HCT116 (cell line): ENCODE measurements around the gene TBC1D12. TPM values are rescaled to one million over a fixed set of nuclear protein-coding genes. Genes with fewer than 3 reads are reported as not detected.

ENCODE experiments used
- ATAC-seq: fragments of 200-7000 bp; cut with Tn5 transposase; 2 replicates; pipeline ENCODE4 v1.9.1; 2020; ENCODE audit warnings: mild to moderate bottlenecking, moderate library complexity
- BruUV-seq: library from RNA; stranded (reverse); fragments of 400-500 nt; replicated peaks from 2 replicates; lab custom pipeline; 2021; lab: Mats Ljungman, UMichigan
- CTCF ChIA-PET: fragments of 300-600 bp; sonication (Branson Sonifier 250); formaldehyde crosslinking; loops from one replicate; lab custom pipeline; 2021; ENCODE audit warnings: antibody characterized with exemption; lab: Charles Lee
- POLR2A ChIA-PET: fragments of 300-600, 350-600 bp; sonication (Branson Sonifier 250); formaldehyde crosslinking; loops from one replicate; lab custom pipeline; 2021; ENCODE audit warnings: antibody characterized with exemption; lab: Charles Lee
- RAD21 ChIA-PET, 2 experiments: fragments of 300-600 bp; sonication (Branson Sonifier 250); formaldehyde crosslinking; loops; one replicate each; lab custom pipeline; 2023; ENCODE audit warnings: low total read pairs in 2 of 2; ENCODE audit not compliant: uncharacterized antibody in 2 of 2, unreplicated experiment in 2 of 2, low non-redundant PET in 1 of 2; lab: Charles Lee
- DNase-seq: peaks from one replicate; pipeline ENCODE4 v3.0.0-alpha.2; 2010; ENCODE audit warnings: low read depth, low spot score
- H2AFZ ChIP-seq: fragments of 200-600 bp; shearing (Covaris generic), sonication (generic); 2 replicates; pipeline ENCODE4 v1.6.1; 2017; ENCODE audit warnings: low read depth, mixed run types, mixed read lengths, antibody characterized with exemption, low read length; ENCODE audit not compliant: poor library complexity, severe bottlenecking
- H3K27ac ChIP-seq: 2 replicates; pipeline ENCODE4 v1.5.1; 2012; ENCODE audit warnings: low read depth, low read length
- H3K27me3 ChIP-seq: fragments of 200-600 bp; sonication (generic); 2 replicates; pipeline ENCODE4 v1.6.1; 2016; ENCODE audit warnings: mixed run types, low read length, mixed read lengths; ENCODE audit not compliant: insufficient read depth
- H3K36me3 ChIP-seq, 2 experiments: fragments of 200-500 bp in 1 of 2; fragments of 200-600 bp in 1 of 2; sonication (Bioruptor generic) in 1 of 2; sonication (generic) in 1 of 2; 2 replicates each; pipeline versions ENCODE4 v1.5.1 to v1.6.1; 2014 to 2016; ENCODE audit warnings: low read length in 2 of 2, inconsistent platforms in 1 of 2, mixed read lengths in 1 of 2, mixed run types in 1 of 2; ENCODE audit not compliant: insufficient read depth in 2 of 2, control insufficient read depth in 1 of 2
- H3K4me1 ChIP-seq, 2 experiments: fragments of 200-600 bp in 1 of 2; sonication (generic) in 1 of 2; 2 replicates each; pipeline versions ENCODE4 v1.5.1 to v1.6.1; 2012 to 2017; ENCODE audit warnings: low read length in 2 of 2, inconsistent platforms in 1 of 2, mild to moderate bottlenecking in 1 of 2, mixed read lengths in 1 of 2, mixed run types in 1 of 2, moderate library complexity in 1 of 2; ENCODE audit not compliant: insufficient read depth in 2 of 2, control insufficient read depth in 1 of 2
- H3K4me2 ChIP-seq: fragments of 200-600 bp; sonication (generic); 2 replicates; pipeline ENCODE4 v1.6.1; 2017; ENCODE audit warnings: mixed run types, low read length, mixed read lengths
- H3K4me3 ChIP-seq, 2 experiments: fragments of 200-600 bp in 1 of 2; sonication (generic) in 1 of 2; replicated peaks in 1 of 2; 2 replicates each; pipeline ENCODE4 v1.5.1; 2011 to 2016; ENCODE audit warnings: low read length in 2 of 2, control low read depth in 1 of 2, low read depth in 1 of 2, mild to moderate bottlenecking in 1 of 2, mixed read lengths in 1 of 2, mixed run types in 1 of 2
- H3K79me2 ChIP-seq: fragments of 200-600 bp; sonication (generic); 2 replicates; pipeline ENCODE4 v1.6.1; 2017; ENCODE audit warnings: mild to moderate bottlenecking, mixed run types, low read length, moderate library complexity, mixed read lengths; ENCODE audit not compliant: insufficient read depth
- H3K9ac ChIP-seq: fragments of 200-600 bp; sonication (generic); 2 replicates; pipeline ENCODE4 v1.6.1; 2016; ENCODE audit warnings: low read length, mixed read lengths
- H3K9me2 ChIP-seq: fragments of 200-600 bp; sonication (generic), shearing (Covaris generic); 2 replicates; pipeline ENCODE4 v1.6.1; 2017; ENCODE audit warnings: mixed run types, mild to moderate bottlenecking, moderate library complexity; ENCODE audit not compliant: insufficient read depth
- H3K9me3 ChIP-seq, 2 experiments: fragments of 200-500 bp in 1 of 2; fragments of 200-600 bp in 1 of 2; sonication (Bioruptor generic) in 1 of 2; sonication (generic) in 1 of 2; 2 replicates each; pipeline ENCODE4 v1.6.1; 2014 to 2017; ENCODE audit warnings: low read length in 2 of 2, mixed read lengths in 2 of 2, inconsistent platforms in 1 of 2, low read depth in 1 of 2, mild to moderate bottlenecking in 1 of 2, mixed run types in 1 of 2, moderate library complexity in 1 of 2; ENCODE audit not compliant: control insufficient read depth in 1 of 2, insufficient read depth in 1 of 2
- H4K20me1 ChIP-seq: fragments of 200-600 bp; sonication (generic), shearing (Covaris generic); 2 replicates; pipeline ENCODE4 v1.6.1; 2017; ENCODE audit warnings: mixed run types, mild to moderate bottlenecking, moderate library complexity; ENCODE audit not compliant: insufficient read depth
- CBX3 ChIP-seq: IDR thresholded peaks from 2 replicates; pipeline ENCODE4 v1.6.1; 2012; ENCODE audit warnings: low read depth
- CEBPB ChIP-seq: IDR thresholded peaks from 2 replicates; pipeline ENCODE4 v1.6.1; 2012; ENCODE audit warnings: low read depth
- EGR1 ChIP-seq: IDR thresholded peaks from 2 replicates; pipeline ENCODE4 v1.6.1; 2012; ENCODE audit warnings: low read depth
- ELF1 ChIP-seq: IDR thresholded peaks from 2 replicates; pipeline ENCODE4 v1.6.1; 2012; ENCODE audit warnings: low read depth, borderline replicate concordance
- EZH2 ChIP-seq: fragments of 200-600 bp; sonication (generic); IDR thresholded peaks from 2 replicates; pipeline ENCODE4 v1.6.1; 2017; ENCODE audit warnings: antibody characterized with exemption, mixed run types
- EZH2phosphoT487 ChIP-seq: fragments of 200-600 bp; IDR thresholded peaks from 2 replicates; pipeline ENCODE4 v1.6.1; 2018; ENCODE audit warnings: antibody characterized with exemption, borderline replicate concordance
- FOSL1 ChIP-seq: IDR thresholded peaks from 2 replicates; pipeline ENCODE4 v1.6.1; 2012; ENCODE audit warnings: low read depth
- POLR2A ChIP-seq: IDR thresholded peaks from 2 replicates; pipeline ENCODE4 v1.7.0; 2011; ENCODE audit warnings: borderline replicate concordance; ENCODE audit not compliant: insufficient read depth, insufficient read length; ENCODE audit errors: extremely low read depth
- POLR2AphosphoS5 ChIP-seq: IDR thresholded peaks from 2 replicates; pipeline ENCODE4 v1.6.1; 2011; ENCODE audit warnings: mild to moderate bottlenecking, low read depth, low read length, moderate library complexity
- RAD21 ChIP-seq: IDR thresholded peaks from 2 replicates; pipeline ENCODE4 v1.6.1; 2012; ENCODE audit warnings: low read depth, mild to moderate bottlenecking
- SIN3A ChIP-seq: IDR thresholded peaks from 2 replicates; pipeline ENCODE4 v1.6.1; 2012; ENCODE audit warnings: low read depth
- SP1 ChIP-seq: IDR thresholded peaks from 2 replicates; pipeline ENCODE4 v1.6.1; 2012; ENCODE audit warnings: low read depth
- SRF ChIP-seq: IDR thresholded peaks from 2 replicates; pipeline ENCODE4 v1.6.1; 2012; ENCODE audit warnings: low read depth
- TCF7L2 ChIP-seq: IDR thresholded peaks from 2 replicates; pipeline ENCODE4 v1.7.0; 2011; ENCODE audit warnings: borderline replicate concordance, inconsistent platforms; ENCODE audit not compliant: insufficient read depth, insufficient read length; ENCODE audit errors: extremely low read depth
- ZFX ChIP-seq: fragments of 450-650 bp; IDR thresholded peaks from 2 replicates; pipeline ENCODE4 v1.6.1; 2017
- ZNF274 ChIP-seq: fragments of 200-500 bp; sonication (Bioruptor generic); IDR thresholded peaks from 2 replicates; pipeline ENCODE4 v1.6.1; 2014; ENCODE audit warnings: mild to moderate bottlenecking, low read depth, low read length, inconsistent platforms
- intact Hi-C: fragments of 100-400 bp; cut with micrococcal nuclease; formaldehyde crosslinking; loops from 2 replicates; pipeline ENCODE4 v1.10.0; 2022
- total RNA-seq: library from RNA; stranded (reverse); gene quantifications from one replicate; pipeline ENCODE4 v1.2.1, GENCODE V29; 2021; ENCODE audit not compliant: unreplicated experiment
- TF ChIP-seq, protein P1 (sequence below): IDR thresholded peaks from 2 replicates; pipeline ENCODE4 v1.6.1; 2012
- TF ChIP-seq, protein P2 (sequence below): IDR thresholded peaks from 2 replicates; pipeline ENCODE4 v1.6.1; 2011; ENCODE audit warnings: mild to moderate bottlenecking, low read length, moderate library complexity; ENCODE audit not compliant: insufficient replicate concordance; ENCODE audit errors: extremely low read depth
- TF ChIP-seq, protein P3 (sequence below): IDR thresholded peaks from 2 replicates; pipeline ENCODE4 v1.6.1; 2012
- TF ChIP-seq, protein P4 (sequence below), 3 experiments: fragments of 200-600 bp in 1 of 3; sonication (generic) in 1 of 3; IDR thresholded peaks in 2 of 3; conservative IDR thresholded peaks in 1 of 3; 2 replicates each; pipeline ENCODE4 v1.5.1; 2012 to 2017; ENCODE audit warnings: low read depth in 2 of 3, low read length in 2 of 3, antibody characterized with exemption in 1 of 3, borderline replicate concordance in 1 of 3, control low read depth in 1 of 3, mild to moderate bottlenecking in 1 of 3, mixed read lengths in 1 of 3, mixed run types in 1 of 3, moderate library complexity in 1 of 3; ENCODE audit not compliant: insufficient read depth in 1 of 3

TBC1D12 gene
- total RNA-seq, 1 experiment from 2014 or later = 7.1 TPM

DNA sequence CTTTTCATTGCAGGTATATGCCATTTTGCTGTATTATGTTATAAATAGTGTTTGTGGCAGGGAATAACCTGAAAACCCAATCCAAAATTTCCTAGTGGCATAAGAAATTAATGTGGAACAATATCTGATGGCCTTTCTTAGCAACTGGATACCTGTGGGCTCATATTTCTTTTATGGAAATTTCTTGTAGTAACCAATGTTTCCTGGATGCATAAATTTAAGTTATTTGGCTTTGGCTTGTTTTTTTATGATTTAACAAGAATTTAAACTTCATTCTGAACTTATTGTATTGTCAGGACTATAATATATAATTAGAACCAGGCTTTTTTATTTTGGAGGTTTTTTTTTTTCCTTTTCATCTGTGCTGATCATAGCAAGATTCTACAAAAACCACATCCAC, 30.1 kb downstream of the TBC1D12 start:
- intact Hi-C loops = no loop called here
- DNase-seq = no peak
- peaks cover 20% of the 10 kb centered on the region for H3K79me2 ChIP-seq
- no peak overlapping the region for H3K27ac ChIP-seq
- no peaks in the 10 kb centered on the region for H3K9me2 ChIP-seq
- H3K27me3 ChIP-seq = no peaks in the 10 kb centered on the region
- BruUV-seq = no TSS peak
- RAD21 ChIA-PET = no interaction called here
- POLR2A ChIA-PET = no interaction called here
- no peak overlapping the region for H3K4me2 ChIP-seq
- H3K4me1 ChIP-seq = no peaks in the 10 kb centered on the region
- no peak overlapping the region for H3K9ac ChIP-seq
- TF ChIP-seq TCF7L2 (no peak), SIN3A (no peak), SP1 (no peak), SRF (no peak), ZNF274 (no peak), EGR1 (no peak), ELF1 (no peak), POLR2A (no peak), FOSL1 (no peak), CEBPB (no peak), CBX3 (no peak), EZH2phosphoT487 (no peak), POLR2AphosphoS5 (no peak), ZFX (no peak), EZH2 (no peak), RAD21 (no peak)
- TF ChIP-seq, protein P1, sequence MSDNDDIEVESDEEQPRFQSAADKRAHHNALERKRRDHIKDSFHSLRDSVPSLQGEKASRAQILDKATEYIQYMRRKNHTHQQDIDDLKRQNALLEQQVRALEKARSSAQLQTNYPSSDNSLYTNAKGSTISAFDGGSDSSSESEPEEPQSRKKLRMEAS = no peak
- TF ChIP-seq, protein P2, sequence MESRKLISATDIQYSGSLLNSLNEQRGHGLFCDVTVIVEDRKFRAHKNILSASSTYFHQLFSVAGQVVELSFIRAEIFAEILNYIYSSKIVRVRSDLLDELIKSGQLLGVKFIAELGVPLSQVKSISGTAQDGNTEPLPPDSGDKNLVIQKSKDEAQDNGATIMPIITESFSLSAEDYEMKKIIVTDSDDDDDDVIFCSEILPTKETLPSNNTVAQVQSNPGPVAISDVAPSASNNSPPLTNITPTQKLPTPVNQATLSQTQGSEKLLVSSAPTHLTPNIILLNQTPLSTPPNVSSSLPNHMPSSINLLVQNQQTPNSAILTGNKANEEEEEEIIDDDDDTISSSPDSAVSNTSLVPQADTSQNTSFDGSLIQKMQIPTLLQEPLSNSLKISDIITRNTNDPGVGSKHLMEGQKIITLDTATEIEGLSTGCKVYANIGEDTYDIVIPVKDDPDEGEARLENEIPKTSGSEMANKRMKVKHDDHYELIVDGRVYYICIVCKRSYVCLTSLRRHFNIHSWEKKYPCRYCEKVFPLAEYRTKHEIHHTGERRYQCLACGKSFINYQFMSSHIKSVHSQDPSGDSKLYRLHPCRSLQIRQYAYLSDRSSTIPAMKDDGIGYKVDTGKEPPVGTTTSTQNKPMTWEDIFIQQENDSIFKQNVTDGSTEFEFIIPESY = no peak
- TF ChIP-seq, protein P3, sequence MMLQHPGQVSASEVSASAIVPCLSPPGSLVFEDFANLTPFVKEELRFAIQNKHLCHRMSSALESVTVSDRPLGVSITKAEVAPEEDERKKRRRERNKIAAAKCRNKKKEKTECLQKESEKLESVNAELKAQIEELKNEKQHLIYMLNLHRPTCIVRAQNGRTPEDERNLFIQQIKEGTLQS = no peak
- TF ChIP-seq, protein P4, sequence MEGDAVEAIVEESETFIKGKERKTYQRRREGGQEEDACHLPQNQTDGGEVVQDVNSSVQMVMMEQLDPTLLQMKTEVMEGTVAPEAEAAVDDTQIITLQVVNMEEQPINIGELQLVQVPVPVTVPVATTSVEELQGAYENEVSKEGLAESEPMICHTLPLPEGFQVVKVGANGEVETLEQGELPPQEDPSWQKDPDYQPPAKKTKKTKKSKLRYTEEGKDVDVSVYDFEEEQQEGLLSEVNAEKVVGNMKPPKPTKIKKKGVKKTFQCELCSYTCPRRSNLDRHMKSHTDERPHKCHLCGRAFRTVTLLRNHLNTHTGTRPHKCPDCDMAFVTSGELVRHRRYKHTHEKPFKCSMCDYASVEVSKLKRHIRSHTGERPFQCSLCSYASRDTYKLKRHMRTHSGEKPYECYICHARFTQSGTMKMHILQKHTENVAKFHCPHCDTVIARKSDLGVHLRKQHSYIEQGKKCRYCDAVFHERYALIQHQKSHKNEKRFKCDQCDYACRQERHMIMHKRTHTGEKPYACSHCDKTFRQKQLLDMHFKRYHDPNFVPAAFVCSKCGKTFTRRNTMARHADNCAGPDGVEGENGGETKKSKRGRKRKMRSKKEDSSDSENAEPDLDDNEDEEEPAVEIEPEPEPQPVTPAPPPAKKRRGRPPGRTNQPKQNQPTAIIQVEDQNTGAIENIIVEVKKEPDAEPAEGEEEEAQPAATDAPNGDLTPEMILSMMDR (IDR thresholded peaks at IDR 0.05 in 2 of 3, conservative IDR thresholded peaks at IDR 0.05 in 1 of 3; ENCODE audit: borderline replicate concordance in 1 of 3, insufficient read depth in 1 of 3, low read depth in 2 of 3, low read length in 2 of 3) = no peak
- 0 out of 4 replicates have a peak, but pooled peaks cover 0 to 3% of the 10 kb centered on the region in 2 experiments for H3K9me3 ChIP-seq
- H2AFZ ChIP-seq = no peak overlapping the region
- H3K36me3 ChIP-seq = no peaks in the 10 kb centered on the region
- no peak for ATAC-seq
- H3K4me3 ChIP-seq = no peak overlapping the region
- H4K20me1 ChIP-seq = no peaks in the 10 kb centered on the region
- CTCF ChIA-PET = interaction anchor here (4.1 kb wide), 1 partner anchor 12 kb away, joined by 25 read pairs; no protein-coding TSS in a partner anchor
